Vagina (tissue), 2 donors: Measurements from ENCODE around the gene FLNB. TPM values are rescaled to one million over a fixed set of nuclear protein-coding genes. Genes with fewer than 3 reads are reported as not detected.

ENCODE experiments used
- DNase-seq, 2 donors: peaks; one replicate each; pipeline ENCODE4 v3.0.0-alpha.2; 2017; ENCODE audit errors: extremely low spot score in 2 of 2
- H3K27ac ChIP-seq: fragments of 200-600 bp; sonication (generic); one replicate; pipeline ENCODE4 v1.5.1; 2019
- H3K27me3 ChIP-seq: fragments of 200-600 bp; sonication (generic); one replicate; pipeline ENCODE4 v1.5.1; 2019
- H3K36me3 ChIP-seq, 2 donors: fragments of 200-600 bp; sonication (generic); one replicate each; pipeline ENCODE4 v1.5.1; 2017 to 2019
- H3K4me1 ChIP-seq: fragments of 200-600 bp; sonication (generic); one replicate; pipeline ENCODE4 v1.5.1; 2019
- H3K4me3 ChIP-seq, 2 donors: fragments of 200-600 bp; sonication (generic); 1 replicate in 1 of 2; 2 replicates in 1 of 2; pipeline ENCODE4 v1.5.1; 2016 to 2019
- H3K9me3 ChIP-seq: fragments of 200-600 bp; sonication (generic); one replicate; pipeline ENCODE4 v1.5.1; 2019
- CTCF ChIP-seq, 3 experiments: fragments of 450-650 bp in 2 of 3; fragments of 200-600 bp in 1 of 3; sonication (generic) in 1 of 3; IDR thresholded peaks; one replicate each; pipeline ENCODE4 v1.5.1; 2017 to 2019; ENCODE audit warnings: antibody characterized with exemption in 3 of 3, mild to moderate bottlenecking in 2 of 3, moderate library complexity in 2 of 3
- POLR2A ChIP-seq, 2 donors: fragments of 450-650 bp; IDR thresholded peaks; one replicate each; pipeline ENCODE4 v1.6.1; 2017; ENCODE audit warnings: antibody characterized with exemption in 2 of 2, mild to moderate bottlenecking in 2 of 2, moderate library complexity in 2 of 2
- POLR2AphosphoS5 ChIP-seq, 2 donors: sonication (generic); formaldehyde crosslinking; IDR thresholded peaks; one replicate each; pipeline ENCODE4 v1.9.0; 2017; ENCODE audit warnings: antibody characterized with exemption in 2 of 2, mild to moderate bottlenecking in 2 of 2, low read depth in 1 of 2; ENCODE audit not compliant: insufficient read depth in 1 of 2
- intact Hi-C: fragments of 100-400 bp; cut with DNase I; formaldehyde crosslinking; loops from one replicate; pipeline ENCODE4 v1.15.1; 2023
- total RNA-seq: library from RNA; depleted of rRNA; stranded (reverse); fragments of >200 nt; gene quantifications from one replicate; pipeline ENCODE4 v1.2.3, GENCODE V29; 2016

The FLNB gene
- total RNA-seq, 1 donor from 2014 or later: 147 TPM

- Histone ChIP-seq H3K36me3 (peaks cover 0 to 31% of the 10 kb centered on the region in 2 donors), H3K9me3 (no peaks in the 10 kb centered on the region), H3K4me3 (no peak overlapping the region), H3K4me1 (no peaks in the 10 kb centered on the region), H3K27ac (no peak overlapping the region), H3K27me3 (no peaks in the 10 kb centered on the region)
- intact Hi-C loops: no loop called here
- DNase-seq: no peak
- TF ChIP-seq POLR2A (IDR thresholded peaks at IDR 0.05) (no peak), POLR2AphosphoS5 (IDR thresholded peaks at IDR 0.05; ENCODE audit: insufficient read depth in 1 of 2, low read depth in 1 of 2) (no peak), CTCF (IDR thresholded peaks at IDR 0.05) (no peak)
These were observed 86.4 kb downstream of the FLNB start for GRCh38 chr3:58094657-58095056.

GRCh38 chr3:58095603-58096138 lies 87.4 kb downstream of the FLNB start:
- no peak overlapping the region for H3K27ac ChIP-seq
- DNase-seq: no peak

GRCh38 chr3:58098531-58098930 lies 90.3 kb downstream of the FLNB start:
- Histone ChIP-seq H3K27me3 (no peaks in the 10 kb centered on the region), H3K9me3 (no peaks in the 10 kb centered on the region), H3K27ac (no peak overlapping the region), H3K4me3 (no peak overlapping the region), H3K36me3 (peaks cover 0 to 46% of the 10 kb centered on the region in 2 donors), H3K4me1 (peaks cover 11% of the 10 kb centered on the region)
- DNase-seq: no peak
- TF ChIP-seq POLR2AphosphoS5 (IDR thresholded peaks at IDR 0.05; ENCODE audit: insufficient read depth in 1 of 2, low read depth in 1 of 2): no peak
- TF ChIP-seq POLR2A (IDR thresholded peaks at IDR 0.05): no peak
- no peak for TF ChIP-seq CTCF (IDR thresholded peaks at IDR 0.05)
- intact Hi-C loops: no loop called here

More at GRCh38 chr3:58095603-58096138, 87.4 kb downstream of the FLNB start:
- H3K4me1 ChIP-seq: no peaks in the 10 kb centered on the region
- no peaks in the 10 kb centered on the region for H3K27me3 ChIP-seq
- intact Hi-C loops: no loop called here
- no peaks in the 10 kb centered on the region for H3K9me3 ChIP-seq
- H3K4me3 ChIP-seq: no peak overlapping the region
- H3K36me3 ChIP-seq: peaks cover 0 to 34% of the 10 kb centered on the region in 2 donors
- TF ChIP-seq POLR2AphosphoS5 (IDR thresholded peaks at IDR 0.05; ENCODE audit: insufficient read depth in 1 of 2, low read depth in 1 of 2): no peak
- no peak for TF ChIP-seq POLR2A (IDR thresholded peaks at IDR 0.05)
- no peak for TF ChIP-seq CTCF (IDR thresholded peaks at IDR 0.05)

GRCh38 chr3:58099865-58100264 lies 91.6 kb downstream of the FLNB start:
- DNase-seq: no peak
- Histone ChIP-seq H3K4me1 (peaks cover 11% of the 10 kb centered on the region), H3K27ac (no peak overlapping the region), H3K9me3 (no peaks in the 10 kb centered on the region), H3K27me3 (no peaks in the 10 kb centered on the region), H3K4me3 (no peak overlapping the region), H3K36me3 (peaks cover 0 to 47% of the 10 kb centered on the region in 2 donors)
- intact Hi-C loops: no loop called here
- no peak for TF ChIP-seq POLR2A (IDR thresholded peaks at IDR 0.05)
- no peak for TF ChIP-seq POLR2AphosphoS5 (IDR thresholded peaks at IDR 0.05; ENCODE audit: insufficient read depth in 1 of 2, low read depth in 1 of 2)
- no peak for TF ChIP-seq CTCF (IDR thresholded peaks at IDR 0.05)

GRCh38 chr3:58101499-58102389 lies 93.5 kb downstream of the FLNB start:
- H3K9me3 ChIP-seq: no peaks in the 10 kb centered on the region
- intact Hi-C loops: no loop called here
- no peak overlapping the region for H3K4me3 ChIP-seq
- H3K4me1 ChIP-seq: peaks cover 11% of the 10 kb centered on the region
- H3K27me3 ChIP-seq: no peaks in the 10 kb centered on the region
- TF ChIP-seq POLR2AphosphoS5 (IDR thresholded peaks at IDR 0.05; ENCODE audit: insufficient read depth in 1 of 2, low read depth in 1 of 2) (no peak), CTCF (IDR thresholded peaks at IDR 0.05) (no peak), POLR2A (IDR thresholded peaks at IDR 0.05) (no peak)
- peaks cover 0 to 47% of the 10 kb centered on the region in 2 donors for H3K36me3 ChIP-seq
- no peak overlapping the region for H3K27ac ChIP-seq
- no peak for DNase-seq
